GOT3 (cell line): ENCODE results near the gene BCL2L11.

Experiments used
- DNase-seq: peaks from one replicate; lab custom pipeline; 2025; ENCODE audit warnings: mixed read lengths; lab: John Stamatoyannopoulos, UW

Gene BCL2L11

GRCh38 chr2:111192776-111193368, 72.2 kb downstream of the BCL2L11 start:
- DNase-seq: no peak

- DNase-seq: no peak
Observed at GRCh38 chr2:111194835-111195621, 74.3 kb downstream of the BCL2L11 start.

- DNase-seq: no peak
Observed at GRCh38 chr2:111196435-111196834, 75.7 kb downstream of the BCL2L11 start.

DNA sequence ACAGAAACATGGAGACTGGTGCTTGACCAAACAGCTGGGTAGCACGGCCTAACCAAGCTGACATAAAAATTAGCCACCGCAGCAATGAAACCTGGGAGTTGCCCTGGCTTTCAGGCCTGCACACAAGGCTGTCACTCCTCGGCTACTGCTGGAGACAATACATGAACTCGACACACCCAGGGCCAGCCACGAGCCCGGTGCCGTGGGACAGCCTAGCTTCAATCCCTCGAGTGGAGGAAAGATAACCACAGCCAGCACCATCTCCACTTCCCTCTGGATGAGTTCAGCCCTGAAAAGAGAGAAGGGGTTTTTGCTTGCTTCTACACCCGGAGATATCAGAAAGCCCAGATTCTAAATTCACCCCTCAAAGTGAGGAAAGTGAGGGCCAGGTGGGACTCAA, 78.0 kb downstream of the BCL2L11 start:
- no peak for DNase-seq

GRCh38 chr2:111199840-111200239, 79.1 kb downstream of the BCL2L11 start:
- DNase-seq: no peak

- DNase-seq: no peak
Observed at GRCh38 chr2:111200333-111200881, 79.7 kb downstream of the BCL2L11 start.

DNA sequence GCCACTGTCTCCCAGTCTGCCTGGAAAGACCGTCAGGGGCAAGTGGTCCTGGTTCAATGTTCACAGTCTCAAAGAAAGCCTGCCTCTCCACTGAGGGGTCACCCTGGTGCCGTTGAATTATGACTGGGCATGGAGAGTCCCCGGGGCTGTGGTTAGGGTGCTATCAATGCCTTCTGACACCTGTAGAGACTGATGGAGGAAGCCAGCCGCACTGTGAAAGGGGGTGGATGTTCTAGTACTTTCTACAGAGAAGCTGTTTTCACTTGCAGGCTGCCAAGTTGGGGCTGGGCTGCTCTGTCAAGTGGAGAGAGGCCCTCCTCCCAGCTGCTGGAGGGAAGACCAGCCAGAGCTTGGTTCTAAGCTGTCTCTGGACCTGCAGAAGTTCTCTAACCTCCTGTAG, 80.5 kb downstream of the BCL2L11 start:
- no peak for DNase-seq

DNA sequence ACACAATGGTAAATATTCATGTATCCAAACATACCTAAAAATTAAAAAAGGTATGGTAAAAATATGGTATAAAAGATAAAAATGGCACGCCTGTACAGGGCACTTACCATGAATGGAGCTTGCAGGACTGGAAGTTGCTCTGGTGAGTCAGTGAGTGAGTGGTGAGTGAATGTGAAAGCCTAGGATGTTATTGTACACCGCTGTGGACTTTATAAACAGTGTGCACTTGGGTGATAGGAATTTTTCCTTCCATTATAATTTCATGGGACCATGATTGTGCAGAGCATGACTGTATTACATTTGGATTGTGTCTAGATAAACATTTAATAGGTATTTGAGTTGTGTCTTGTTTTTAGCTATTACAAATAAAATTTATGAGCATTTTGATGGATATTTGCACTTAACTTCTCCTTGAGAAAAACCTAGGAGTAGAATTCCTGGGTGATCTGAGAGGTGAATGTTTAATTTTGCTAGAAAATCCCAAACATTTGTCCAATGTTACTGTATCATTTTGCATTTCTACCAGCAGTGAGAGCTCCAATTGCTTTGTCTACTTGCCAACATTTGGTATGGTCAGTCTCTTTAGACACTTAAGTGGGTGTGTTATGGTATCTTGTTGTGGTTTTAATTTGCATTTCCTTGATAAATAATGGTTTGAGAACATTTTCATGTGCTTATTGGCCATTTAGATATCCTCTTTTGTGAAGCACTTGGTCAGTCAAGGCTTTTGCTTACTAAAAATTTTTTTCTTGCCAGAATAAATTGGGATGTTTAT, 81.7 kb downstream of the BCL2L11 start:
- DNase-seq: no peak

DNA sequence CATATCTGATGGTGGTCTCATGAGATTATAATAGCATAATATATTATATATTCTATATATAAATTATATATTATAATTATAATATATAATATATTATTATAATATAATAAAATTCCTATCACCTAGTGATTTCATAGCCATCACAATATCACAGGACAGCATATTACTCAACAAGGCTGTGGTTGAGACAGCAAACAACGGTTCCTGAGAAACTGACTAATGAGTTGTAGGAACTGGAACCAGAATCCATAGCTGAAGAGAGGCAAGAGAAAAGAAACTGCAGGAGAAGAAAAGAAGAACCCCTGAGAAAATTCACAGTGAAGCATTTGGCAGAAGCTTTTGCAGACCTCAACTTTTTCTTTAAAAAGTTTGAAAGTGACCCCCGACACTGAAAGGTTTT, 84.0 kb downstream of the BCL2L11 start:
- no peak for DNase-seq

DNA sequence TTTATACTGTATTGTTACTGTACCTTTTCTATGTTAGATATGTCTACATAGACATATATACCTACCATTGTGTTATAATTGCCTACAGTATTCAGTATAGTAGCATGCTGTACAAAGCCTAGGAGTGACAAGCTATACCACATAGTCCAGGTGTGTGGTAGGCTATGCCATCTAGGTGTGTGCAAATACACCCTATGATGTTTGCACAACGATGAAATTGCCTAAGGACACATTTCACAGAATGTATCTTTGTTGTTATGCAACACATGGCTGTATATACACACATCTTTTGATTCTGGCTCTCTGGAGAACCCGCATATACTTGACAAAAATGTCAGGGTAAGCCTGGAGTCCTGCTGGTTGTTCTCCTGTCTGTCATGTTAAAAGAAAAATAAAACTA, 85.1 kb downstream of the BCL2L11 start:
- DNase-seq: no peak

DNA sequence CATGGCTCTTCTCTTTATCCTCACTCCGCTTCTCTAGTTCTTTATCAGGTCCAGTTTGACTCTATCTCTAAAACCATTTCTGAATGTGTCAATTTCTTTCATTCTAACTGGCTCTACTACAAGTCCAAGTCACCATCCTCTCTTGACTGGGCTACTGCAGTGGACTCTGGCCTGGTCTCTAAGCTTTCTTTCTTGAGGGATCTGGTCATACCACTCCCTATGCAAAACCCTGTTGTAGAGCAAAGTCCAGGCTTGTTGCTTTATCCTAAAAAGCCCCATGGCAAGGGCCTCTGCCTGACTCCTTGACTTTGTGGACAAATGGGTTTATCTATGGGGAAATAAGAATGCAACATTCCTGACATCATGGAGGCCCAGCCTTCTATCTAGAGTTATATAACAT, 87.1 kb downstream of the BCL2L11 start:
- DNase-seq: no peak

- DNase-seq: no peak
Observed at GRCh38 chr2:111208639-111209038, 87.9 kb downstream of the BCL2L11 start.

- no peak for DNase-seq
Observed at GRCh38 chr2:111209045-111209514, 88.4 kb downstream of the BCL2L11 start.

- DNase-seq: no peak
Observed at GRCh38 chr2:111210036-111210435, 89.3 kb downstream of the BCL2L11 start.

GRCh38 chr2:111213877-111214276, 93.2 kb downstream of the BCL2L11 start:
- DNase-seq: no peak

DNA sequence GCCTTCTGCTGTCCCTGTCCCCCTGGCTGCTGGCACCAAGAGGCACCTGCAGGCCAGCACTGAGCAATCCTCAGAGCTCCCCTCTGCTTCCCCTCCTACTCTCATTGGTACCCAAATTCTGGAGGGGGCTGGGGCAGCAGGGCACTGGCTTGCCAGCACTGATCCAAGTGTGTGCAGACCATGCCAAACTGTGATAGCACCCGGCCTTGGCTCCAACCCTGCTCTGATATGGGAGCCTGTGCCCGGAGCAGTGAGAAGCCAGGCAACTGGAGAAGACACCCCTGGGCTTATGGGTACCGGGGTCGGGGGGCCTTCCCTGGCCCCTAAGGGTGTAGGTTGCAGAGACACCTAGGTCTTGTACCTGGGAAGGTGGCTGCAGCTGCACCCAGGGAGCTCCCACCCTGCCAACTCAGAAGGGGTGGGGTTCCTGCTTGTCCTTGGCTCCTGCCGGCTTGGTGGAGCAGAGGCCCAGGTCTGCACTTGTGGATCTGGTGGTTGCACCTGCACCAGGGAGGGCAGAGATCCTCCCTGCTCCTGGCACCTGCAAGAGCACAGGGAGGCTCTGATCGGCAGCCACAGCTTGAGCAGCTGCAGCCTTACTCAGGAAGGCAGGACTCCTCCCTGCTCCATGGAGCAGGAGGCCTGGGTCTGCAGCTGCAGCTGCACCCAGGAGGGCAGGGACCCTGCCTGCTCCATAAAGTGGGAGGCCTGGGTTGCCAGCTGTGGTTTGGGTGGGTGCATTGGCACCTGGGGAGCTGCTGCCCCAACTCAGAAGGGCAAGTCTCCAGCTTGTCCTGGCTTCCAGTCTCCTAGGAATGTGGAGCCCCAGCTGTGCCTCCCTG, 96.3 kb downstream of the BCL2L11 start:
- no peak for DNase-seq
